GM18861 (cell line): ENCODE results near the gene PGK2.
"Not testable (repeated sequence)": the region's sequence is repeated elsewhere in the genome, so short reads cannot be mapped to it uniquely, and the experiment has no call there.

Experiments used
- ATAC-seq: cut with Tn5 transposase; IDR thresholded peaks from one replicate; pipeline ENCODE4 v1.9.1; 2021; ENCODE audit not compliant: unreplicated experiment

Gene PGK2

GRCh38 chr6:49787176-49787575 lies at the start of gene PGK2:
TSS of gene PGK2 (minus strand) at chr6:49787285. CDS start at chr6:49787187, 98 bp downstream.
- no peak for ATAC-seq

GRCh38 chr6:49835140-49835539 lies 48.1 kb upstream of the PGK2 start:
- no peak for ATAC-seq

GRCh38 chr6:49833386-49833785 lies 46.3 kb upstream of the PGK2 start:
- no peak for ATAC-seq

- peak; percentile 99 for ATAC-seq
Measured at GRCh38 chr6:49826743-49827406, 39.8 kb upstream of the PGK2 start.

GRCh38 chr6:49815166-49815565 lies 28.1 kb upstream of the PGK2 start:
- ATAC-seq = no peak

- ATAC-seq = no peak
Measured at GRCh38 chr6:49813248-49813647, 26.2 kb upstream of the PGK2 start.

GRCh38 chr6:49806145-49806544 lies 19.1 kb upstream of the PGK2 start:
- no peak for ATAC-seq

- no peak for ATAC-seq
Measured at GRCh38 chr6:49805246-49805645, 18.2 kb upstream of the PGK2 start.

GRCh38 chr6:49801525-49801924 lies 14.4 kb upstream of the PGK2 start:
- ATAC-seq = no peak

GRCh38 chr6:49799090-49799489 lies 12.0 kb upstream of the PGK2 start:
- no peak for ATAC-seq

GRCh38 chr6:49796842-49797455 lies 9.9 kb upstream of the PGK2 start:
- not testable (repeated sequence) for ATAC-seq

GRCh38 chr6:49790341-49790740 lies 3.3 kb upstream of the PGK2 start:
- ATAC-seq = peak; percentile 76

- no peak for ATAC-seq
Measured at GRCh38 chr6:49784272-49784671, 2.8 kb downstream of the PGK2 start.

- ATAC-seq = no peak
Measured at GRCh38 chr6:49782725-49783124, 4.4 kb downstream of the PGK2 start.

- no peak for ATAC-seq
Measured at GRCh38 chr6:49782293-49782692, 4.8 kb downstream of the PGK2 start.

GRCh38 chr6:49776444-49776843 lies 10.6 kb downstream of the PGK2 start:
- ATAC-seq = no peak

GRCh38 chr6:49775043-49775442 lies 12.0 kb downstream of the PGK2 start:
- no peak for ATAC-seq

- no peak for ATAC-seq
Measured at GRCh38 chr6:49772285-49772684, 14.8 kb downstream of the PGK2 start.

GRCh38 chr6:49766762-49767161 lies 20.3 kb downstream of the PGK2 start:
- no peak for ATAC-seq

GRCh38 chr6:49764571-49765236 lies 22.4 kb downstream of the PGK2 start:
- ATAC-seq = no peak

GRCh38 chr6:49744259-49744658 lies 42.8 kb downstream of the PGK2 start, which contains the start of gene CRISP3:
TSS of gene CRISP3 (minus strand) at chr6:49744388. CDS start at chr6:49744367, 21 bp downstream.
- peak; percentile 54 for ATAC-seq

- no peak for ATAC-seq
Measured at GRCh38 chr6:49743429-49743828, 43.7 kb downstream of the PGK2 start.
